Measurements from ENCODE around the gene SPCS1.

GRCh38 chr3:52695798-52696671, 9.9 kb upstream of the SPCS1 start:
- peak; percentile 46 for TF ChIP-seq POLR2AphosphoS5 (IDR thresholded peaks at IDR 0.05; ENCODE audit: low read depth, low read length)
- TF ChIP-seq ATF3 (IDR thresholded peaks at IDR 0.05), result no peak
- TF ChIP-seq EZH2 (IDR thresholded peaks at IDR 0.05), result no peak
- TF ChIP-seq CTCF (IDR thresholded peaks at IDR 0.05 in 2 of 3, conservative IDR thresholded peaks at IDR 0.05 in 1 of 3; ENCODE audit: borderline replicate concordance in 1 of 3, insufficient read depth in 1 of 3, low read depth in 2 of 3, low read length in 2 of 3), result no peak
- TF ChIP-seq ELF1 (IDR thresholded peaks at IDR 0.05; ENCODE audit: borderline replicate concordance, low read depth), result no peak
- TF ChIP-seq EZH2phosphoT487 (IDR thresholded peaks at IDR 0.05; ENCODE audit: borderline replicate concordance), result no peak
- no peak for TF ChIP-seq CBX3 (IDR thresholded peaks at IDR 0.05; ENCODE audit: low read depth)
- no peak for TF ChIP-seq RAD21 (IDR thresholded peaks at IDR 0.05; ENCODE audit: low read depth)
- TF ChIP-seq POLR2A (IDR thresholded peaks at IDR 0.05; ENCODE audit: borderline replicate concordance, extremely low read depth, insufficient read depth, insufficient read length), result no peak
- TF ChIP-seq ZNF274 (IDR thresholded peaks at IDR 0.05; ENCODE audit: low read depth, low read length), result no peak
- TF ChIP-seq TCF7L2 (IDR thresholded peaks at IDR 0.05; ENCODE audit: borderline replicate concordance, extremely low read depth, insufficient read depth, insufficient read length), result no peak
